ENCODE data around the gene SLC25A31. TPM values are rescaled to one million over a fixed set of nuclear protein-coding genes. Genes with fewer than 3 reads are reported as not detected.

SLC25A31 gene
- polyA plus RNA-seq, 1 donor (not counting 4 experiments of a cell fraction or from before 2014, with no cell fraction given) = not detected

DNA sequence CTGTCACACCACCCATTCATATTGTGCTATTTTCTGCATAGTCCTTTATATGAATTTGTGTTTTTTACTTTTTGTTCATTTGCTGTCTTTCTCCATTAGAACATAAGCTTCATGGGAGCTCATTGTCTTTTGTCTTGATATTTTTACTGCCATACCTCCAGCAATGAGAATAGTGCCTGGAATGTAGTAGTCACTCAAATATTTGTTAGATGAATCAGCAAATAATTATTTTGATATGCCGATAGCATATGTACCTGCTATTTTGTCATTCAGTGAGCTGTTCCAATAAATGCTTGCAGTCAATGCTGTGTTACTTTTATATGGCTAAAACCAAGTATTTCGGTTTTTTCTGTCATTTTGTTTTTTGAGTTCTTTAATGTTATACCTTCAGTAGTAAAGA, 43.5 kb upstream of the SLC25A31 start:
- Histone ChIP-seq H3K27ac (ENCODE audit: control insufficient read depth, insufficient read depth, low read length) (no peak overlapping the region), H3K9me3 (ENCODE audit: control insufficient read depth, low read depth, low read length) (no peaks in the 10 kb centered on the region)
- dilution Hi-C loops (cut with MboI; ENCODE audit: extremely low pct_ligation_motif_present, low sequenced_read_pairs) = no loop called here

DNA sequence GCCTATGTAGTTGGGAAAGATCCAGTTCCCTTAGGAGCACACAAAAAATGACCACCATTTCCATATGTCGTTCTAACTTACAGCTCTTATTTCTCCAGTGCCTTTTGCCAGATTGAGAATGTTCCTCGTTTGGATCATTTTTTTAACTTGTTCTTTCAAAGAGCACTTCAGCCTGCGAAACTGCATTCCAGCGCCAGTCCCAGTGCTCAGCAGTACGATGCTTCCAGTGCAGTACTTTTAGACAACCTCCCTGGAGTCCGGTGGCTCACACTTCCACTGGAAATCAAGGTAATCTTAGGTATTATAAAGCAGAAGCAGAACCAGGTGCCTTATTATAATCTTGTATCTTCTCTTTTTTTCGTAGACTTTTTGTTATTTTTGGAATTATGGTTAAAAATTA, 42.6 kb upstream of the SLC25A31 start:
- H3K9ac ChIP-seq (ENCODE audit: control insufficient read depth, extremely low read depth, insufficient read depth, low read length) = no peak overlapping the region
- H3K4me3 ChIP-seq (ENCODE audit: control insufficient read depth in 2 of 3, extremely low read depth in 1 of 3, insufficient read depth in 2 of 3, low read depth in 1 of 3, low read length in 3 of 3) = no peak overlapping the region
- no peaks in the 10 kb centered on the region for H3K27me3 ChIP-seq (ENCODE audit: control insufficient read depth, extremely low read depth, insufficient read depth, low read length)
- dilution Hi-C loops (cut with MboI; ENCODE audit: extremely low pct_ligation_motif_present, low sequenced_read_pairs) = no loop called here
- no peak overlapping the region for H3K4me2 ChIP-seq (ENCODE audit: control insufficient read depth, extremely low read depth, insufficient read depth, low read depth, low read length)
- no peak overlapping the region for H2AFZ ChIP-seq (ENCODE audit: control insufficient read depth, low read length)
- DNase-seq (ENCODE audit: low read depth, low spot score) (no peak), FAIRE-seq (no peak)
- H4K20me1 ChIP-seq (ENCODE audit: control insufficient read depth, extremely low read depth, insufficient read depth, low read length) = no peaks in the 10 kb centered on the region
- H3K27ac ChIP-seq (ENCODE audit: control insufficient read depth, insufficient read depth, low read length) = no peak overlapping the region
- no peaks in the 10 kb centered on the region for H3K79me2 ChIP-seq (ENCODE audit: control insufficient read depth, insufficient read depth, low read length)
- peaks cover 15% of the 10 kb centered on the region for H3K4me1 ChIP-seq (ENCODE audit: control insufficient read depth, extremely low read depth, insufficient read depth, low read length)
- TF ChIP-seq, protein P1, sequence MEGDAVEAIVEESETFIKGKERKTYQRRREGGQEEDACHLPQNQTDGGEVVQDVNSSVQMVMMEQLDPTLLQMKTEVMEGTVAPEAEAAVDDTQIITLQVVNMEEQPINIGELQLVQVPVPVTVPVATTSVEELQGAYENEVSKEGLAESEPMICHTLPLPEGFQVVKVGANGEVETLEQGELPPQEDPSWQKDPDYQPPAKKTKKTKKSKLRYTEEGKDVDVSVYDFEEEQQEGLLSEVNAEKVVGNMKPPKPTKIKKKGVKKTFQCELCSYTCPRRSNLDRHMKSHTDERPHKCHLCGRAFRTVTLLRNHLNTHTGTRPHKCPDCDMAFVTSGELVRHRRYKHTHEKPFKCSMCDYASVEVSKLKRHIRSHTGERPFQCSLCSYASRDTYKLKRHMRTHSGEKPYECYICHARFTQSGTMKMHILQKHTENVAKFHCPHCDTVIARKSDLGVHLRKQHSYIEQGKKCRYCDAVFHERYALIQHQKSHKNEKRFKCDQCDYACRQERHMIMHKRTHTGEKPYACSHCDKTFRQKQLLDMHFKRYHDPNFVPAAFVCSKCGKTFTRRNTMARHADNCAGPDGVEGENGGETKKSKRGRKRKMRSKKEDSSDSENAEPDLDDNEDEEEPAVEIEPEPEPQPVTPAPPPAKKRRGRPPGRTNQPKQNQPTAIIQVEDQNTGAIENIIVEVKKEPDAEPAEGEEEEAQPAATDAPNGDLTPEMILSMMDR (optimal IDR thresholded peaks at IDR 0.05 in 1 of 3, IDR thresholded peaks at IDR 0.05 in 1 of 3, conservative IDR thresholded peaks at IDR 0.05 in 1 of 3; ENCODE audit: extremely low read depth in 1 of 3, insufficient read depth in 2 of 3, low read length in 3 of 3) = no peak
- no peak for TF ChIP-seq EZH2 (IDR thresholded peaks at IDR 0.05; ENCODE audit: low read length)
- H3K9me1 ChIP-seq (ENCODE audit: control insufficient read depth, extremely low read depth, insufficient read depth, low read length) = no peaks in the 10 kb centered on the region
- H3K9me3 ChIP-seq (ENCODE audit: control insufficient read depth, low read depth, low read length) = no peaks in the 10 kb centered on the region
- H3K36me3 ChIP-seq (ENCODE audit: control insufficient read depth in 2 of 2, extremely low read depth in 1 of 2, insufficient read depth in 2 of 2, low read length in 2 of 2) = peaks cover 0 to 3% of the 10 kb centered on the region in 2 experiments

More for the DNA sequence above, 43.5 kb upstream of the SLC25A31 start:
- no peak overlapping the region for H3K9ac ChIP-seq (ENCODE audit: control insufficient read depth, extremely low read depth, insufficient read depth, low read length)
- peaks cover 15% of the 10 kb centered on the region for H3K4me1 ChIP-seq (ENCODE audit: control insufficient read depth, extremely low read depth, insufficient read depth, low read length)
- H3K27me3 ChIP-seq (ENCODE audit: control insufficient read depth, extremely low read depth, insufficient read depth, low read length) = no peaks in the 10 kb centered on the region
- H3K9me1 ChIP-seq (ENCODE audit: control insufficient read depth, extremely low read depth, insufficient read depth, low read length) = no peaks in the 10 kb centered on the region
- peaks cover 0 to 3% of the 10 kb centered on the region in 2 experiments for H3K36me3 ChIP-seq (ENCODE audit: control insufficient read depth in 2 of 2, extremely low read depth in 1 of 2, insufficient read depth in 2 of 2, low read length in 2 of 2)
- H4K20me1 ChIP-seq (ENCODE audit: control insufficient read depth, extremely low read depth, insufficient read depth, low read length) = no peaks in the 10 kb centered on the region
- DNase-seq (ENCODE audit: low read depth, low spot score) = no peak
- H3K4me3 ChIP-seq (ENCODE audit: control insufficient read depth in 2 of 3, extremely low read depth in 1 of 3, insufficient read depth in 2 of 3, low read depth in 1 of 3, low read length in 3 of 3) = no peak overlapping the region
- no peak overlapping the region for H2AFZ ChIP-seq (ENCODE audit: control insufficient read depth, low read length)
- no peaks in the 10 kb centered on the region for H3K79me2 ChIP-seq (ENCODE audit: control insufficient read depth, insufficient read depth, low read length)
- H3K4me2 ChIP-seq (ENCODE audit: control insufficient read depth, extremely low read depth, insufficient read depth, low read depth, low read length) = peak overlapping the region; percentile 25
- TF ChIP-seq, protein P1 (optimal IDR thresholded peaks at IDR 0.05 in 1 of 3, IDR thresholded peaks at IDR 0.05 in 1 of 3, conservative IDR thresholded peaks at IDR 0.05 in 1 of 3; ENCODE audit: extremely low read depth in 1 of 3, insufficient read depth in 2 of 3, low read length in 3 of 3) = no peak
- TF ChIP-seq EZH2 (IDR thresholded peaks at IDR 0.05; ENCODE audit: low read length) = no peak
- peak; percentile 62 for FAIRE-seq

Measured in keratinocyte (primary cell).